K562 (cell line): Measurements from ENCODE around the gene ESRRG. TPM values are rescaled to one million over a fixed set of nuclear protein-coding genes. Genes with fewer than 3 reads are reported as not detected.

Experiments
- CHD2 ChIP-seq: IDR thresholded peaks from 2 replicates; pipeline ENCODE4 v1.6.1; 2011; ENCODE audit warnings: low read depth, low read length
- EP300 ChIP-seq: IDR thresholded peaks from 2 replicates; pipeline ENCODE4 v1.6.1; 2012; ENCODE audit warnings: low read length, improper control_type of control experiment
- HDAC3 ChIP-seq: fragments of 450-650 bp; IDR thresholded peaks from 2 replicates; pipeline ENCODE4 v1.6.1; 2018; ENCODE audit warnings: borderline replicate concordance, mild to moderate bottlenecking, moderate library complexity; ENCODE audit not compliant: partially characterized antibody
- HNRNPL ChIP-seq: fragments of 200-400 bp; formaldehyde crosslinking; IDR thresholded peaks from 2 replicates; pipeline ENCODE4 v1.6.1; 2017; ENCODE audit warnings: low read depth, mild to moderate bottlenecking, low read length
- NFATC3 ChIP-seq: fragments of 450-650 bp; IDR thresholded peaks from 2 replicates; pipeline ENCODE4 v1.6.1; 2017; ENCODE audit warnings: mild to moderate bottlenecking
- NFIC ChIP-seq: fragments of 450-650 bp; IDR thresholded peaks from 2 replicates; pipeline ENCODE4 v1.6.1; 2017; ENCODE audit warnings: mild to moderate bottlenecking, inconsistent platforms
- STAT5B ChIP-seq: fragments of 250-450 bp; sonication (Bioruptor Pico); IDR thresholded peaks from 2 replicates; pipeline ENCODE4 v1.8.0; 2021; ENCODE audit warnings: mild to moderate bottlenecking, inconsistent platforms
- ZKSCAN1 ChIP-seq: fragments of 150-350 bp; IDR thresholded peaks from 2 replicates; pipeline ENCODE4 v1.6.1; 2016; ENCODE audit warnings: low read depth, low read length
- ZKSCAN8 ChIP-seq: fragments of 200-800 bp; sonication (Bioruptor generic); IDR thresholded peaks from 2 replicates; pipeline ENCODE4 v1.6.1; 2016; ENCODE audit warnings: missing genetic modification characterization, missing compliant biosample characterization
- ZNF347 ChIP-seq: fragments of 450-650 bp; formaldehyde crosslinking; IDR thresholded peaks from 2 replicates; pipeline ENCODE4 v1.4.0; 2020; ENCODE audit warnings: low read depth, mild to moderate bottlenecking, moderate library complexity
- polyA plus RNA-seq, 8 experiments: library from polyadenylated mRNA; depleted of rRNA in 4 of 8; stranded (reverse) in 5 of 8; unstranded in 3 of 8; fragments of >200 nt; fragmentation: Nextera tagmentation in 2 of 8; fragmentation: Illumina TruSeq in 1 of 8; extraction: Ambion mirVana in 2 of 8; extraction: Trizol in 1 of 8; gene quantifications; 2 replicates each; pipeline versions ENCODE4 v1.2.1 to v1.2.3, GENCODE V29; 2011 to 2014; ENCODE audit warnings: inconsistent platforms in 1 of 8, missing spikeins in 1 of 8
- total RNA-seq, 7 experiments: library from RNA; depleted of rRNA in 6 of 7; stranded (reverse); fragments of >200 nt in 6 of 7; fragmentation: Illumina TruSeq in 2 of 7; extraction: Trizol in 2 of 7; gene quantifications; 2 replicates each; pipeline versions ENCODE4 v1.2.1 to v1.2.3, GENCODE V29; 2011 to 2021; ENCODE audit warnings: low replicate concordance in 1 of 7
- TF ChIP-seq, protein P1 (sequence below): sonication (generic); formaldehyde crosslinking; IDR thresholded peaks from 2 replicates; pipeline ENCODE4 v1.8.1; 2023; ENCODE audit warnings: missing genetic modification reagents, mild to moderate bottlenecking, borderline replicate concordance

The ESRRG gene
- total and polyA plus RNA-seq, 9 of the 15 experiments (the other 6 are each of a cell fraction or from before 2014, with no cell fraction given): not detected

GRCh38 chr1:216710055-216710454 lies 13.2 kb downstream of the ESRRG start (continued):
- TF ChIP-seq, protein P1, sequence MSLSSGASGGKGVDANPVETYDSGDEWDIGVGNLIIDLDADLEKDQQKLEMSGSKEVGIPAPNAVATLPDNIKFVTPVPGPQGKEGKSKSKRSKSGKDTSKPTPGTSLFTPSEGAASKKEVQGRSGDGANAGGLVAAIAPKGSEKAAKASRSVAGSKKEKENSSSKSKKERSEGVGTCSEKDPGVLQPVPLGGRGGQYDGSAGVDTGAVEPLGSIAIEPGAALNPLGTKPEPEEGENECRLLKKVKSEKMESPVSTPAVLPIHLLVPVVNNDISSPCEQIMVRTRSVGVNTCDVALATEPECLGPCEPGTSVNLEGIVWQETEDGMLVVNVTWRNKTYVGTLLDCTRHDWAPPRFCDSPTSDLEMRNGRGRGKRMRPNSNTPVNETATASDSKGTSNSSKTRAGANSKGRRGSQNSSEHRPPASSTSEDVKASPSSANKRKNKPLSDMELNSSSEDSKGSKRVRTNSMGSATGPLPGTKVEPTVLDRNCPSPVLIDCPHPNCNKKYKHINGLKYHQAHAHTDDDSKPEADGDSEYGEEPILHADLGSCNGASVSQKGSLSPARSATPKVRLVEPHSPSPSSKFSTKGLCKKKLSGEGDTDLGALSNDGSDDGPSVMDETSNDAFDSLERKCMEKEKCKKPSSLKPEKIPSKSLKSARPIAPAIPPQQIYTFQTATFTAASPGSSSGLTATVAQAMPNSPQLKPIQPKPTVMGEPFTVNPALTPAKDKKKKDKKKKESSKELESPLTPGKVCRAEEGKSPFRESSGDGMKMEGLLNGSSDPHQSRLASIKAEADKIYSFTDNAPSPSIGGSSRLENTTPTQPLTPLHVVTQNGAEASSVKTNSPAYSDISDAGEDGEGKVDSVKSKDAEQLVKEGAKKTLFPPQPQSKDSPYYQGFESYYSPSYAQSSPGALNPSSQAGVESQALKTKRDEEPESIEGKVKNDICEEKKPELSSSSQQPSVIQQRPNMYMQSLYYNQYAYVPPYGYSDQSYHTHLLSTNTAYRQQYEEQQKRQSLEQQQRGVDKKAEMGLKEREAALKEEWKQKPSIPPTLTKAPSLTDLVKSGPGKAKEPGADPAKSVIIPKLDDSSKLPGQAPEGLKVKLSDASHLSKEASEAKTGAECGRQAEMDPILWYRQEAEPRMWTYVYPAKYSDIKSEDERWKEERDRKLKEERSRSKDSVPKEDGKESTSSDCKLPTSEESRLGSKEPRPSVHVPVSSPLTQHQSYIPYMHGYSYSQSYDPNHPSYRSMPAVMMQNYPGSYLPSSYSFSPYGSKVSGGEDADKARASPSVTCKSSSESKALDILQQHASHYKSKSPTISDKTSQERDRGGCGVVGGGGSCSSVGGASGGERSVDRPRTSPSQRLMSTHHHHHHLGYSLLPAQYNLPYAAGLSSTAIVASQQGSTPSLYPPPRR: no peak
- no peak for TF ChIP-seq ZKSCAN1
- TF ChIP-seq ZNF347 (CRISPR knock-in tag): no peak
- no peak for TF ChIP-seq HNRNPL
- no peak for TF ChIP-seq ZKSCAN8 (CRISPR knock-in tag)
- TF ChIP-seq CHD2: no peak
- TF ChIP-seq NFATC3: no peak
- TF ChIP-seq NFIC: no peak
- TF ChIP-seq HDAC3: no peak
- TF ChIP-seq EP300: no peak
- no peak for TF ChIP-seq STAT5B (CRISPR knock-in tag)
